K562 (cell line): ENCODE results near the gene MGAM2. TPM values are rescaled to one million over a fixed set of nuclear protein-coding genes. Genes with fewer than 3 reads are reported as not detected.

Experiments
- ATAC-seq: fragments of 200-7000 bp; cut with Tn5 transposase; 3 replicates; pipeline ENCODE4 v1.9.1; 2020; ENCODE audit warnings: moderate library complexity
- BruUV-seq: library from RNA; stranded (reverse); fragments of 400-500 nt; replicated peaks from 2 replicates; lab custom pipeline; 2021; lab: Mats Ljungman, UMichigan
- CTCF ChIA-PET: fragments of 300-600 bp; formaldehyde crosslinking; extraction: SDS; loops from one replicate; lab custom pipeline; 2021; ENCODE audit warnings: low intra/inter-chr PET ratio; lab: Yijun Ruan, JAX
- POLR2A ChIA-PET: fragments of 300-600, 350-650 bp; sonication (Branson Sonifier 250); formaldehyde crosslinking; extraction: SDS; loops from one replicate; lab custom pipeline; 2021; ENCODE audit warnings: antibody characterized with exemption, inconsistent platforms; lab: Yijun Ruan, JAX
- DNase-seq, 4 experiments: peaks; one replicate each; pipeline versions ENCODE4 v3.0.0 to v3.0.0-alpha.2; 2011 to 2018; ENCODE audit warnings: low spot score in 3 of 4, mixed read lengths in 3 of 4; ENCODE audit errors: extremely low read depth in 1 of 4
- FAIRE-seq: peaks from 2 replicates; lab custom pipeline; 2011; peaks lifted over from hg19 to GRCh38; lab: Jason Lieb, UNC
- H2AFZ ChIP-seq: 2 replicates; pipeline ENCODE4 v1.6.0; 2011; ENCODE audit warnings: low read depth, low read length, control low read depth, inconsistent platforms
- H3K27ac ChIP-seq: fragments of 200-600 bp; 3 replicates; pipeline ENCODE4 v1.8.0; 2011; ENCODE audit warnings: low read depth, mild to moderate bottlenecking, control low read depth, inconsistent platforms, low read length, moderate library complexity, mixed read lengths; ENCODE audit errors: extremely low read depth
- H3K27me3 ChIP-seq, 2 experiments: fragments of 300-600 bp in 1 of 2; 2 replicates in 1 of 2; 3 replicates in 1 of 2; pipeline versions ENCODE4 v1.6.0 to v1.8.0; 2011; ENCODE audit warnings: inconsistent platforms in 2 of 2, low read length in 2 of 2, mild to moderate bottlenecking in 1 of 2, mixed read lengths in 1 of 2, moderate library complexity in 1 of 2; ENCODE audit not compliant: control insufficient read depth in 2 of 2, insufficient read depth in 2 of 2
- H3K36me3 ChIP-seq: fragments of 300-600 bp; 3 replicates; pipeline ENCODE4 v1.8.0; 2011; ENCODE audit warnings: mild to moderate bottlenecking, low read length, inconsistent platforms; ENCODE audit not compliant: control insufficient read depth, insufficient read depth
- H3K4me1 ChIP-seq, 2 experiments: fragments of 200-600 bp in 1 of 2; replicated peaks in 1 of 2; 2 replicates in 1 of 2; 3 replicates in 1 of 2; pipeline versions ENCODE4 v1.5.1 to v1.8.0; 2011; ENCODE audit warnings: inconsistent platforms in 2 of 2, low read length in 2 of 2, mild to moderate bottlenecking in 1 of 2, mixed read lengths in 1 of 2, moderate library complexity in 1 of 2; ENCODE audit not compliant: control insufficient read depth in 2 of 2, insufficient read depth in 2 of 2
- H3K4me2 ChIP-seq: 2 replicates; pipeline ENCODE4 v1.6.1; 2011; ENCODE audit warnings: low read length, control low read depth, inconsistent platforms, mixed read lengths; ENCODE audit not compliant: insufficient read depth
- H3K4me3 ChIP-seq: fragments of 200-600 bp; sonication (generic), shearing (Covaris generic); 2 replicates; pipeline ENCODE4 v1.5.1; 2016; ENCODE audit warnings: control low read depth, inconsistent platforms
- H3K79me2 ChIP-seq: fragments of 200-600 bp; 3 replicates; pipeline ENCODE4 v1.8.0; 2011; ENCODE audit warnings: low read length, inconsistent platforms; ENCODE audit not compliant: control insufficient read depth, insufficient read depth
- H3K9ac ChIP-seq, 2 experiments: 2 replicates each; pipeline versions ENCODE4 v1.6.0 to v1.6.1; 2011; ENCODE audit warnings: low read depth in 2 of 2, low read length in 2 of 2, control low read depth in 1 of 2, inconsistent platforms in 1 of 2, mild to moderate bottlenecking in 1 of 2, mixed read lengths in 1 of 2; ENCODE audit not compliant: insufficient read depth in 1 of 2
- H3K9me1 ChIP-seq: one replicate; pipeline ENCODE4 v1.6.0; 2011; ENCODE audit warnings: inconsistent platforms, mild to moderate bottlenecking, low read length, moderate library complexity; ENCODE audit not compliant: control insufficient read depth, insufficient read depth
- H3K9me3 ChIP-seq: replicated peaks from 2 replicates; pipeline ENCODE4 v1.5.1; 2011; ENCODE audit warnings: low read depth, low read length, inconsistent platforms; ENCODE audit not compliant: control insufficient read depth, insufficient read depth
- H4K20me1 ChIP-seq: replicated peaks from 2 replicates; pipeline ENCODE4 v1.6.1; 2011; ENCODE audit warnings: low read length, inconsistent platforms, mixed read lengths; ENCODE audit not compliant: control insufficient read depth, insufficient read depth
- FOXK2 ChIP-seq, 2 experiments: fragments of 450-650 bp; IDR thresholded peaks in 1 of 2; conservative IDR thresholded peaks in 1 of 2; 2 replicates each; pipeline ENCODE4 v1.6.1; 2016; ENCODE audit warnings: low read depth in 2 of 2, mild to moderate bottlenecking in 1 of 2
- PBX2 ChIP-seq, 2 experiments: IDR thresholded peaks in 1 of 2; conservative IDR thresholded peaks in 1 of 2; 2 replicates each; pipeline ENCODE4 v1.6.1; 2016; ENCODE audit warnings: low read depth in 2 of 2, mild to moderate bottlenecking in 1 of 2, missing compliant biosample characterization in 1 of 2, missing genetic modification characterization in 1 of 2, moderate library complexity in 1 of 2
- RBBP5 ChIP-seq: fragments of 200-600 bp; sonication (generic); IDR thresholded peaks from 2 replicates; pipeline ENCODE4 v1.6.1; 2012; ENCODE audit warnings: borderline replicate concordance, mild to moderate bottlenecking, low read length, control low read depth, inconsistent platforms; ENCODE audit not compliant: insufficient read depth, poor library complexity, severe bottlenecking
- TCF15 ChIP-seq: fragments of 250-450 bp; sonication (Bioruptor Pico); IDR thresholded peaks from 2 replicates; pipeline ENCODE4 v1.8.0; 2022; ENCODE audit warnings: moderate library complexity, mild to moderate bottlenecking, inconsistent platforms
- WGBS: fragments of 100-300 bp; shearing (Covaris generic); methylation state at CpG from one replicate; pipeline ENCODE4 v1.1.6; 2016; ENCODE audit warnings: low coverage, mixed read lengths; ENCODE audit not compliant: insufficient coverage; ENCODE audit errors: missing lambda C conversion rate; 5-methylcytosine and 5-hydroxymethylcytosine counted together
- in situ Hi-C: fragments of 300-500 bp; cut with MboI; formaldehyde crosslinking; loops from 4 replicates; pipeline ENCODE4 v1.15.0; 2018; ENCODE audit warnings: inconsistent platforms, mixed read lengths
- intact Hi-C: fragments of 100-400 bp; cut with micrococcal nuclease; formaldehyde crosslinking; loops from 2 replicates; pipeline ENCODE4 v1.14.2; 2022
- polyA plus RNA-seq, 8 experiments: library from polyadenylated mRNA; depleted of rRNA in 4 of 8; stranded (reverse) in 5 of 8; unstranded in 3 of 8; fragments of >200 nt; fragmentation: Nextera tagmentation in 2 of 8; fragmentation: Illumina TruSeq in 1 of 8; extraction: Ambion mirVana in 2 of 8; extraction: Trizol in 1 of 8; gene quantifications; 2 replicates each; pipeline versions ENCODE4 v1.2.1 to v1.2.3, GENCODE V29; 2011 to 2014; ENCODE audit warnings: inconsistent platforms in 1 of 8, missing spikeins in 1 of 8
- total RNA-seq, 7 experiments: library from RNA; depleted of rRNA in 6 of 7; stranded (reverse); fragments of >200 nt in 6 of 7; fragmentation: Illumina TruSeq in 2 of 7; extraction: Trizol in 2 of 7; gene quantifications; 2 replicates each; pipeline versions ENCODE4 v1.2.1 to v1.2.3, GENCODE V29; 2011 to 2021; ENCODE audit warnings: low replicate concordance in 1 of 7

MGAM2 gene
- total and polyA plus RNA-seq, 9 of the 15 experiments (the other 6 are each of a cell fraction or from before 2014, with no cell fraction given), result 0.03 TPM; not detected in 8

- FAIRE-seq, result no peak
- 0% methylated on average over 1 of the region's 1 CpG for WGBS
- intact Hi-C loops, result no loop called here
Observed at GRCh38 chr7:142180426-142180825, 68.9 kb downstream of the MGAM2 start.

More at GRCh38 chr7:142180426-142180825, 68.9 kb downstream of the MGAM2 start:
- H3K27me3 ChIP-seq, result no peaks in the 10 kb centered on the region
- H3K4me1 ChIP-seq, result no peaks in the 10 kb centered on the region
- no peak overlapping the region for H3K4me3 ChIP-seq
- H3K79me2 ChIP-seq, result no peaks in the 10 kb centered on the region
- no peak overlapping the region for H3K27ac ChIP-seq
- no peak overlapping the region for H3K9ac ChIP-seq
- H3K9me1 ChIP-seq, result no peaks in the 10 kb centered on the region
- H3K36me3 ChIP-seq, result no peaks in the 10 kb centered on the region
- no TSS peak for BruUV-seq
- POLR2A ChIA-PET, result no interaction called here
- DNase-seq (no peak), ATAC-seq (no peak)
- no peak overlapping the region for H2AFZ ChIP-seq
- H3K9me3 ChIP-seq, result no peaks in the 10 kb centered on the region
- CTCF ChIA-PET, result no interaction called here
- no peak overlapping the region for H3K4me2 ChIP-seq
- in situ Hi-C loops, result no loop called here
- TF ChIP-seq TCF15 (CRISPR knock-in tag) (no peak), RBBP5 (no peak), FOXK2 (conservative IDR thresholded peaks at IDR 0.05 in 1 of 2, IDR thresholded peaks at IDR 0.05 in 1 of 2; ENCODE audit: low read depth in 2 of 2) (no peak), PBX2 (CRISPR knock-in tag; IDR thresholded peaks at IDR 0.05; ENCODE audit: low read depth) (no peak), PBX2 (tag; conservative IDR thresholded peaks at IDR 0.05; ENCODE audit: low read depth) (no peak)
- H4K20me1 ChIP-seq, result no peaks in the 10 kb centered on the region
